GM12891 (cell line): Measurements from ENCODE around the gene CCDC137.

Experiments used
- POLR2A ChIP-seq: IDR thresholded peaks from 2 replicates; pipeline ENCODE4 v1.6.1; 2011; ENCODE audit warnings: low read depth, low read length, control low read depth
- POLR2AphosphoS5 ChIP-seq: IDR thresholded peaks from 2 replicates; pipeline ENCODE4 v1.6.1; 2011; ENCODE audit warnings: low read depth, low read length, control low read depth

GRCh38 chr17:81635973-81636504, 30.5 kb upstream of the CCDC137 start:
- TF ChIP-seq POLR2A: no peak
- TF ChIP-seq POLR2AphosphoS5: no peak
